SK-N-MC (cell line): ENCODE measurements around the gene PPARG.

ENCODE experiments used
- EZH2 ChIP-seq: fragments of 200-600 bp; sonication (generic); IDR thresholded peaks from one replicate; pipeline ENCODE4 v1.6.1; 2017; ENCODE audit warnings: antibody characterized with exemption
- FOXP2 ChIP-seq: optimal IDR thresholded peaks from 2 replicates; pipeline ENCODE3; 2011; ENCODE audit warnings: mild to moderate bottlenecking, moderate library complexity; ENCODE audit not compliant: insufficient read depth; ENCODE audit errors: extremely low read length, control extremely low read depth
- POLR2AphosphoS5 ChIP-seq: IDR thresholded peaks from 2 replicates; pipeline ENCODE4 v1.6.1; 2012; ENCODE audit warnings: mild to moderate bottlenecking, low read depth, low read length, borderline replicate concordance

- TF ChIP-seq POLR2AphosphoS5, result no peak
- no peak for TF ChIP-seq EZH2
- TF ChIP-seq FOXP2, result no peak
Observed at GRCh38 chr3:12472000-12472610, 183.2 kb downstream of the PPARG start.
